Activated CD4-positive, CD25-positive, alpha-beta regulatory T cell (primary cell): ENCODE results near the gene ITPR2.
"Not testable (repeated sequence)": the region's sequence is repeated elsewhere in the genome, so short reads cannot be mapped to it uniquely, and the experiment has no call there.

Experiments
- DNase-seq, 4 experiments: peaks; one replicate each; lab custom pipeline; 2025; lab: John Stamatoyannopoulos, UW

Gene ITPR2

GRCh38 chr12:26700430-26700829 lies 132.6 kb downstream of the ITPR2 start:
- DNase-seq, result no peak

DNA sequence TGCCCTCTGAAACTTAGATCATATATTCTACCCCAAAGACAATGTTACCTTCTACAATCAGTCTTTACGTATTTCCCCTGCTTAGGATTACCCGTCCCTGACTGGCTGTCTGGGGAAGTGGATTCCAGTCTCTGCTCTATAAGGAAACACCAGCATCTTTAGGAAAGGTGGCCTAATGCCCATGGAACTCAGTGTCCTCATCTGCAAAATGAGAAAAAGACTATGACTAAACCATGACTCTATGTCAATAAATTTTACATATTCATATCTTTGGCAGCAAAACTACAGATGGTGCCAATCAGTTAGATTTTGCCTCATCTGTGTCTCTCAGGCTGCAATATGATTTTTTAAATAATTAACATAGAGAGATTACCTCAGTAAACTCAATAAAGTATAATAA lies 133.8 kb downstream of the ITPR2 start:
- DNase-seq, result no peak

GRCh38 chr12:26698186-26698585 lies 134.8 kb downstream of the ITPR2 start:
- DNase-seq, result no peak

- DNase-seq, result no peak
Observed at GRCh38 chr12:26697217-26697616, 135.8 kb downstream of the ITPR2 start.

GRCh38 chr12:26696613-26697092 lies 136.3 kb downstream of the ITPR2 start:
- DNase-seq, result no peak

DNA sequence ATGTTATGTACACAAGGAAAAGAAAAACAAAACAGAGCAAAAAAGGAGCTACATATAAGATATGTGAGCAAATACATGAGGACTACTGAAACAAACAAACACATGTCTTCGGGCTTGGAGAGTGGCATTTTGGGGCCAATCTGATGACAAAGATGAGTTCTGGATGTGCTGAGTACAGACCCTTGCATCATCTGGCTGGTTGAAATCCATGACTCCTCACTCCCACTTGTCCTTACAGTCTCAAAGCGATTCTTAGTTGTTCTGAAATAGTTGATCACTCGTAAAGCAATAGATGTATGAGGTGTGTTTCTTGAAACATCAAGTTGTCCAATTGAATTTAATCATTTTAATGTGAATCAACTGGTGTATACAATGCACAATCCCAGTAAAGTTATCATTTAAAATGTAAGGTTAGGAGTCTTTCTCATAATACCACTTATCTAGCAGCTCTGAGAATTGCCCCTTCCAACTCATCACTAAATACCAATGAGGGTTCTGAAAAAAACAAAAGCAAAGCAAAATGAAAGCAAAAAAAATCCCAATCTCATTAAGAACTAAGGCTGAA lies 136.9 kb downstream of the ITPR2 start:
- no peak for DNase-seq

DNA sequence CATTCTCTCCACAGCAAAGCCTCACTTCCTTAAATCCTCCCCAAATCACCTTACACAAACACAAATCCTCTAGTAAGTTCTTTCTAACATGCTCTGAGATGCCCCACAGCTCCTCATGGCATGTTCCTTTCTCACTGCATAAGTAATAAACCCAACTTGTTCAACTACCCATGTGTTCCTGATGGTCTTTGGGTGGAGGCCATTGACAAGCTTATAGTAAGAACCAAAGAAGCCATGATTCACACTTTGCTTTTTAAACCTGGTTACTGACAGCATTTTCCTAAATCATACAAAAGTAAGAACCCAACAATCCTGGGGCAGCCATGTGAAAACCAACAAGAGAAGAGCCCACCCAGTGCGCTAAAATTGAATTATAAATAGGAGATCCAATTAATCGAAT lies 138.6 kb downstream of the ITPR2 start:
- DNase-seq, result no peak

- DNase-seq, result no peak
Observed at GRCh38 chr12:26692407-26692806, 140.6 kb downstream of the ITPR2 start.

DNA sequence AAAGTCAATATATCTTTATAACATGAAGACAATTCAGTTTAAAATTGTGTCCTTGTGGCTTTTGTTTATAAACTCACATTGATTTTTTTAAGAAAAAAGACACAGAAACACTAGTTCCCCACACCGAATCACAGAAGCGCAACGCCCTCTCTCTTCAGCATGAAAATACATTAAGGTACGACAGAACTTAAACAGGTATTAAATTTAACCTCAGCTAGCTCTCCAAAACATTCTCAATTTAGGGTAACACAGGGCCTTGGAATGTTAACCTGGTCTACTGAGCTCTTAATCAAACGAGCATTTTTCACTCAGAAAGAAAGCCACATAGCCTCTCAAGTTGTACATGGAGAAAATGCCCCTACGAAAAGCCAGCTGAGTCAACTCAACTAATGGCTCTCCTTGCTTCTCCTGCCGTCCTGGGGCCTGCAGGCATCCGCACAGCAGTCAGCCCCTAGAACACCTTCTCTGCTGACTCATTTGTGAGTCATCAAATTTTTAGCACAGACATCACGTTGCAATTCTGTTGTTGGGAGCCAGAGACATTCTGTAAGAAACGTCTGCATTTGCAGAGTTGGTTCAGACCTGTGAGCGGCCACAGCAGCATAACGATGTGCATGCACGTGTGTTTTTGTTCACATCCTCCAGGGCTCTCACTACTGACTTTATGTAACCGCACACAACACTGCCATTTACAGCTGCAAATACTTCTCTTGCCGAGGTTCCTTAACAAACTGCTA lies 141.6 kb downstream of the ITPR2 start:
- no peak for DNase-seq

DNA sequence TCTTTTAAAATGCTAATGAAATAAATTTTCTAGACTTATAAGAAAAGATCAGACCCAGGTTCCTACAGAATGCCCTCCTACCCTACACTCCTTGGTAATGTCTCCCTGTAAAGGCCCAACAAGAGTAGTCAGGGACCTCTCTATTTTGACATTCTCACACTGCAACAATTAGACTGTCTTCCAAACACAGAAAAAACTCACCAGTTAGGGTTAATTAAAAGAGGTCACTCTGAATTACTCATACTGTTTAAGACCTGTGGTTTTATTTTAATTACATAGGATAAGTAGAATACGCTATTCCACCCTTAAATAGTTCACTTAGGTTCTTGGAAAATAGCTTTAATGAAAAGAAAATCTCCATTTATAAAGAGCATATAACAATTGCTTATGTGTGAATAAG lies 142.4 kb downstream of the ITPR2 start:
- DNase-seq, result no peak

GRCh38 chr12:26689281-26689841 lies 143.6 kb downstream of the ITPR2 start:
- no peak for DNase-seq

DNA sequence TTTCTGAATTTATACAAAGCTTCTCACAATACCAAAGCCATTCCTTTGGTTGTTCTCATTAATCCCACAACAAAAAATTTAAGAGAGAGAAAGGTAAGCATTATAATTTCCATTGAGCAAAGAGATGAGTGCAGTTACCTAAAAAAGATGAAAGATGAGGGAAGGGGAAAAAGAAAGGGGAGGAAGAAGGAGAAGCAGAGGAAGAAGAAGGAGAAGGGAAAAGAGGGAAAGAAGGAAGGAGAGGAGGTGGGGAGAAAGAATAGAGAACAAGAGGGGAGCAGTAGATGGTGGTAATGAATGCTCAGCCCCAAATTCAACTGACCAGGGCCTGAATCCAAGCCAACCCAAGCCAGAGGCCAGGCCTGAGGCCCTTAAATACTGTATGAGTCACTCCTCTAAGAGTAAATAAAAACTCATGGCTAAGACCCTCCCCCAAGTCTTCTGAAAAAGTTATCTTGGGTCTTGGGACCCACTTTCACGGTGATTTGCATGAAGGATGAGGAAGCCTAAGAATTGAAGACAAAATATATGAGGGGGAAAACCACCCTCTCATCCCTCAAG lies 144.6 kb downstream of the ITPR2 start:
- DNase-seq, result no peak

DNA sequence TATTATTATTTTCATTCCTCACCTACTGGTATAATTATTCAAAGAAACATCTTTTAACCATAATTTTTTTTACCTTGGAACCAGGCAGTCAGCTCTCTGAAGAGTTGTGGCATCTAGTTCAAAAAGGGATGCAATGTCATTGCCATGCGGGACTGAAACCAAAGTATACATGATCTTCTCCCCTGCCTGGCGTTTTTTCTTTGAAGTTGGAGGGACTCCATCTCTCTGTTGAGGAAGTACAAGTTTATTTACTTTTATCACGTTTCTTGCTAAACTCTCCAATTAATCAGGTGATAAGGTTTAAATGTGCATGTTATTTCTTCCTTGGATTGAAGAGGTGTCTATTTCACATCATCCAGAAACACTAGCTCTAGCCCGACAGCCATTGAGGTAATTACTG lies 146.6 kb downstream of the ITPR2 start:
- no peak for DNase-seq

DNA sequence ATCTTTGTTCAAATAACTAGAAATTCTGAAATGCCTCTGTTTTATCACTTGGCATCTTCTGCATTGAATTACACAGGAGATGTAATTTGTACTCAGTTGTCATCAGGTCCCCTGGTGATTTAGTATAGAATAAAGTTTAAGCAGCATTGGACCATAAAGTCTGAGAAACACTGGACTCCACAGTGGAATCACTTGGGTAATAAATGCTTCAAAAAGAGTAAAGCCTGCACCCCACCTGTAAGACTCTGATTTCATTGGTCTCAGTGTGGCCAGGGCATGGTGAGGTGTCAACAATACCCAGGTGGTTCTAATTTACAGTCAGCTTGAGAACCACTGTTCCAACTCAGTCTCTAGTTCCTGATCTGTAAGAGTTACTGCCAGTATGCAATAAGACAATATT lies 148.9 kb downstream of the ITPR2 start:
- DNase-seq, result no peak

GRCh38 chr12:26683443-26683842 lies 149.6 kb downstream of the ITPR2 start:
- no peak for DNase-seq

GRCh38 chr12:26680727-26681455 lies 152.1 kb downstream of the ITPR2 start:
- DNase-seq, result no peak

DNA sequence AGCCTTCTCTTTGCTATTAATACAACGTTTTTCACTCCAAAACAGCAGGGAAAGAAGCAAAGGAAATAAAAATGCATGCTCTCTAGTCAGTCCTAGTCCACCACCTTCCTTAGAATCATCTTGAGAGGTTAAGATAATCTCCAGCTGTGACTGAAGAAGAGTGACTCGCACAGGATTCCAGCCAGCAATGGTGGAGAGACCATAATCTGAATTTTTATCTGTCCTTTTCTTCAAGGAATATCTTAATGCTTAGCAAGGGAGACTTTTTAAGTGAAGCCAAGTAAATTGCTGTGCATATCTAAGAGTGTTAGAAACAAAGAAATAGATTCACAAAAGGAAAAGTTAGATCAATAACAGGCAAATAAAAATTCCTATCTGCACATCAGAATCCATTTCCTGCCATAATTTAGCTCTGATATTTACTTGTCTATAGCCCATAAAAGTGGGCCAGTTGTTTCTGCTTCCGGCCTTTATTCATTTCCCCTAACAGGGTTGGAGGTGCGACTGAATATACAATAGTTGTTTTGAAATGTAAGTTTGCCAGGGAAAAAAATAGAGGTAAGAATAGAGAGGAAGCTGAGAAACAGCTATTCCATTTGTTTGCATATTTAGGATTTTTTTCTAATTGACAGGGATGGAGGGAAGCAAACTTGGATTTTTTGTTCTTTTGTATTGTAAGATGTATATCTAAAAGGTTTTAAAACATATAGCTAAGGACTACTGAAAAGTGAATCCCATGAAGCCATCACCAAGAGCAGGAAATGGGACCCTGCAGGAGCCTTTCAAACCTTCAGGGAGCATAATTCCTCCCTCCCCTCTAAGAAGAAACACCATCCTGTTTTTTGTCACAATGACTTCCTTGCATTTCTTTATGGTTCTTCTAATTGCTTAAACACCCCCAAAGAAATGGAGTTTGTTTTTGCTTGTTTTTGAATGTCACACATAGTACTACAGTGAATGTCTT lies 154.0 kb downstream of the ITPR2 start:
- DNase-seq, result no peak

DNA sequence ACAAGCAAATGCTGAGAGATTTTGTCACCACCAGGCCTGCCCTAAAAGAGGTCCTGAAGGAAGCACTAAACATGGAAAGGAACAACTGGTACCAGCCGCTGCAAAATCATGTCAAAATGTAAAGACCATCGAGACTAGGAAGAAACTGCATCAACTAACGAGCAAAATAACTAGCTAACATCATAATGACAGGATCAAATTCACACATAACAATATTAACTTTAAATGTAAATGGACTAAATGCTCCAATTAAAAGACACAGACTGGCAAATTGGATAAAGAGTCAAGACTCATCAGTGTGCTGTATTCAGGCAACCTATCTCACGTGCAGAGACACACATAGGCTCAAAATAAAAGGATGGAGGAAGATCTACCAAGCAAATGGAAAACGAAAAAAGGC lies 161.5 kb downstream of the ITPR2 start:
- not testable (repeated sequence) for DNase-seq

DNA sequence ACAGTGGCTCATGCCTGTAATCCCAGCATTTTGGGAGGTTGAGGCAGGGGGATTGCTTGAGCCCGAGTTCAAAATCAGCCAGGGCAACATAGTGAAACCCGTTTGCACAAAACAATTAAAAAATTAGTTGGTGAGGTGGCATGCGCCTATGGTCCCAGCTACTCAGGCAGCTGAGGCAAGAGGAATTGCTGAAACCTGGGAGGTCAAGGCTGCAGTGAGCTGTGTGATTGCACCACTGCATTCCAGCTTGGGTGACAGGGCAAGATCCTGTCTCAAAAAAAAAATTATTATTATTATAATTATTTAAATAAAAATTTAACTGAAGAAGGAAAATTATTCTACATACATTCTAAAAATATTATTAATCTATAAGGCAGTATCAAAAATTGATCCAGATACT lies 164.1 kb downstream of the ITPR2 start:
- no peak for DNase-seq

DNA sequence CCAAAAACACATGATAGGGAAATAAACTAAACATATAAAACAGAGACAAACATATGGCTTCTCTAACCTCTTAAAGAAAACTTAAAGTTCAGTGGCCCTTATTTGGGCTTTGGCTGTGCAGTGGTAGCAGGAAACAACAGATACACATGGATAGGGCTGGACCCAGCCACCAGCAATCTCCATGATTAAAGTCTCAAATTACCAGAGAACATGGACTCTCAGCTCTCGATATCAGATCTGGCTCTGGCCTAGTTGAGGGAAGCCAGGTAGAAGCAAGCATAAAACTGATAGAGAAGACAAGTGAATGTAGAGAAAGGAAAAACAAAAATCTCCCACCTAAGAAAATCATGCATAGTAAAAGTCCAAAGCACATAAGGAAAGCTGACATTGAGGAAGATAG lies 164.8 kb downstream of the ITPR2 start:
- DNase-seq, result no peak

DNA sequence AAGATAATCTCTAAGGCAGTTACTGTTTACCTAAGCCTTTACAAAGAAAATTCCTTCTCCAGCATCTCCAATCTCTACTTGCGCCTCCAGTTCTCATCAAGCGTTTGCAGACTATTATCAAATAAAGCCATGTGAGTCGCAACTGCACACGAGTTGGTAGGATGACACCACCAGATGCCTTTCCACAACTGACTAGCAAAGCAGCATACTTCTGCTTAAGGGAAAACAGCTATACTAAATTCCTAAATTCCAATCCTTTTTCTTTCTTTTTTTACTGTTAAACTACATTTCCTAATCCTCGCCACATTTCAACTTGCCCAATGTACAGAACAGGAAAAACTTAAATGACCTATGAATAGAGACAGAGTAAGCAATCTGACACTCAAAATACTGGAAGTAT lies 166.7 kb downstream of the ITPR2 start:
- no peak for DNase-seq
